H9 (cell line): ENCODE data around the gene NCS1. TPM values are rescaled to one million over a fixed set of nuclear protein-coding genes. Genes with fewer than 3 reads are reported as not detected.

Source experiments
- DNase-seq: peaks from one replicate; pipeline ENCODE4 v3.0.0-alpha.2; 2017
- H2AFZ ChIP-seq: one replicate; pipeline ENCODE4 v1.6.1; 2013; ENCODE audit warnings: mild to moderate bottlenecking, low read length, control low read depth, moderate library complexity
- H2AK5ac ChIP-seq: 2 replicates; pipeline ENCODE4 v1.6.1; 2013; ENCODE audit warnings: low read length, control low read depth, mixed read lengths; ENCODE audit not compliant: insufficient read length
- H2BK120ac ChIP-seq: one replicate; pipeline ENCODE4 v1.6.1; 2013; ENCODE audit warnings: low read depth, mild to moderate bottlenecking, low read length, control low read depth, inconsistent platforms; ENCODE audit not compliant: poor library complexity, severe bottlenecking
- H2BK12ac ChIP-seq: 2 replicates; pipeline ENCODE4 v1.6.1; 2013; ENCODE audit warnings: low read length, control low read depth, mixed read lengths, low read depth; ENCODE audit not compliant: insufficient read length
- H2BK15ac ChIP-seq: 2 replicates; pipeline ENCODE4 v1.6.1; 2013; ENCODE audit warnings: low read depth, low read length, control low read depth
- H2BK20ac ChIP-seq: one replicate; pipeline ENCODE4 v1.6.1; 2013; ENCODE audit warnings: low read depth, mild to moderate bottlenecking, low read length, control low read depth, inconsistent platforms; ENCODE audit not compliant: poor library complexity, severe bottlenecking
- H2BK5ac ChIP-seq: 2 replicates; pipeline ENCODE4 v1.6.1; 2013; ENCODE audit warnings: low read length, control low read depth, mixed read lengths; ENCODE audit not compliant: insufficient read length
- H3K14ac ChIP-seq: 2 replicates; pipeline ENCODE4 v1.6.1; 2013; ENCODE audit warnings: low read length, control low read depth; ENCODE audit not compliant: insufficient read depth
- H3K18ac ChIP-seq: 2 replicates; pipeline ENCODE4 v1.6.1; 2013; ENCODE audit warnings: low read depth, mild to moderate bottlenecking, mixed read lengths, low read length, control low read depth; ENCODE audit not compliant: insufficient read length
- H3K23ac ChIP-seq: 2 replicates; pipeline ENCODE4 v1.6.1; 2013; ENCODE audit warnings: low read length, control low read depth, mixed read lengths, low read depth; ENCODE audit not compliant: insufficient read length
- H3K23me2 ChIP-seq: 2 replicates; pipeline ENCODE4 v1.6.1; 2013; ENCODE audit warnings: low read depth, mild to moderate bottlenecking, mixed read lengths, low read length, control low read depth; ENCODE audit not compliant: insufficient read length, poor library complexity, severe bottlenecking
- H3K27ac ChIP-seq: 2 replicates; pipeline ENCODE4 v1.5.1; 2013; ENCODE audit warnings: low read length, control low read depth, mixed read lengths, low read depth; ENCODE audit not compliant: insufficient read length
- H3K27me3 ChIP-seq: 2 replicates; pipeline ENCODE4 v1.6.1; 2013; ENCODE audit warnings: low read length, control low read depth, inconsistent platforms; ENCODE audit not compliant: insufficient read depth
- H3K4ac ChIP-seq: 2 replicates; pipeline ENCODE4 v1.6.1; 2013; ENCODE audit warnings: low read depth, mild to moderate bottlenecking, control low read depth, inconsistent platforms, low read length, moderate library complexity
- H3K4me1 ChIP-seq: 2 replicates; pipeline ENCODE4 v1.6.1; 2013; ENCODE audit warnings: low read length, control low read depth, inconsistent platforms; ENCODE audit not compliant: insufficient read depth
- H3K4me2 ChIP-seq: 2 replicates; pipeline ENCODE4 v1.6.1; 2013; ENCODE audit warnings: low read length, control low read depth, mixed read lengths; ENCODE audit not compliant: insufficient read length, insufficient read depth
- H3K56ac ChIP-seq: 2 replicates; pipeline ENCODE4 v1.6.1; 2013; ENCODE audit warnings: low read depth, mild to moderate bottlenecking, mixed read lengths, low read length, control low read depth; ENCODE audit not compliant: insufficient read length
- H3K79me1 ChIP-seq: 2 replicates; pipeline ENCODE4 v1.6.1; 2013; ENCODE audit warnings: low read depth, mild to moderate bottlenecking, moderate library complexity, low read length, control low read depth, inconsistent platforms; ENCODE audit not compliant: insufficient read depth, poor library complexity, severe bottlenecking
- H3K79me2 ChIP-seq: 2 replicates; pipeline ENCODE4 v1.6.1; 2013; ENCODE audit warnings: low read length, control low read depth, inconsistent platforms; ENCODE audit not compliant: insufficient read depth
- H3K9ac ChIP-seq: 2 replicates; pipeline ENCODE4 v1.6.1; 2013; ENCODE audit warnings: low read length, control low read depth, mixed read lengths; ENCODE audit not compliant: insufficient read length; ENCODE audit errors: extremely low read depth
- H3K9me3 ChIP-seq: one replicate; pipeline ENCODE4 v1.6.1; 2013; ENCODE audit warnings: low read depth, low read length, inconsistent platforms; ENCODE audit not compliant: control insufficient read depth
- H3T11ph ChIP-seq: one replicate; pipeline ENCODE4 v1.6.1; 2013; ENCODE audit warnings: mild to moderate bottlenecking, low read length, control low read depth, inconsistent platforms
- H4K20me1 ChIP-seq: one replicate; pipeline ENCODE4 v1.6.1; 2013; ENCODE audit not compliant: control insufficient read depth, insufficient read length, insufficient read depth
- H4K5ac ChIP-seq: 2 replicates; pipeline ENCODE4 v1.6.1; 2013; ENCODE audit warnings: low read depth, mild to moderate bottlenecking, mixed read lengths, low read length, control low read depth; ENCODE audit not compliant: insufficient read length
- H4K8ac ChIP-seq: replicated peaks from 2 replicates; pipeline ENCODE4 v1.6.1; 2013; ENCODE audit warnings: low read length, control low read depth, mixed read lengths, low read depth; ENCODE audit not compliant: insufficient read length
- H4K91ac ChIP-seq: 2 replicates; pipeline ENCODE4 v1.6.1; 2013; ENCODE audit warnings: low read depth, mild to moderate bottlenecking, moderate library complexity, mixed read lengths, low read length, control low read depth; ENCODE audit not compliant: insufficient read length
- H3K27ac Mint-ChIP-seq, 3 experiments: 2 replicates in 2 of 3; 3 replicates in 1 of 3; pipeline ENCODE4 v1.8.0; 2020 to 2021; ENCODE audit warnings: mixed read lengths in 3 of 3, mild to moderate bottlenecking in 1 of 3, moderate library complexity in 1 of 3
- H3K27me3 Mint-ChIP-seq: 2 replicates; pipeline ENCODE4 v1.8.0; 2021; ENCODE audit warnings: low read depth, mild to moderate bottlenecking, moderate library complexity, mixed read lengths
- H3K36me3 Mint-ChIP-seq, 3 experiments: 2 replicates in 2 of 3; 3 replicates in 1 of 3; pipeline ENCODE4 v1.8.0; 2020 to 2021; ENCODE audit warnings: low read depth in 3 of 3, mixed read lengths in 3 of 3; ENCODE audit not compliant: insufficient read depth in 1 of 3
- H3K4me1 Mint-ChIP-seq, 2 experiments: 2 replicates each; pipeline ENCODE4 v1.8.0; 2020; ENCODE audit warnings: mixed read lengths in 2 of 2
- H3K4me3 Mint-ChIP-seq, 2 experiments: 2 replicates in 1 of 2; 3 replicates in 1 of 2; pipeline ENCODE4 v1.8.0; 2020 to 2021; ENCODE audit warnings: mild to moderate bottlenecking in 2 of 2, mixed read lengths in 2 of 2, moderate library complexity in 1 of 2
- H3K9me3 Mint-ChIP-seq, 2 experiments: 2 replicates in 1 of 2; 3 replicates in 1 of 2; pipeline ENCODE4 v1.8.0; 2020; ENCODE audit warnings: mild to moderate bottlenecking in 2 of 2, mixed read lengths in 2 of 2, moderate library complexity in 1 of 2
- whole genome bisulfite sequencing: extraction: QIAGEN DNeasy Blood & Tissue Kit; methylation state at CpG from one replicate; pipeline ENCODE4 v1.1.7; 2013; ENCODE audit warnings: missing lambda C conversion rate, low lambda C conversion rate, mixed read lengths; ENCODE audit not compliant: insufficient read length; ENCODE audit errors: extremely low coverage; 5-methylcytosine and 5-hydroxymethylcytosine counted together
- total RNA-seq: library from RNA; stranded (reverse); gene quantifications from 2 replicates; pipeline ENCODE4 v1.2.1, GENCODE V29; 2021
- TF ChIP-seq, protein P1 (sequence below): fragments of 200-600 bp; sonication (generic); conservative IDR thresholded peaks from 3 replicates; pipeline ENCODE4 v1.8.0; 2021; ENCODE audit warnings: antibody characterized with exemption, mild to moderate bottlenecking

Gene NCS1
- total RNA-seq, 1 experiment from 2014 or later: 38.1 TPM

DNA sequence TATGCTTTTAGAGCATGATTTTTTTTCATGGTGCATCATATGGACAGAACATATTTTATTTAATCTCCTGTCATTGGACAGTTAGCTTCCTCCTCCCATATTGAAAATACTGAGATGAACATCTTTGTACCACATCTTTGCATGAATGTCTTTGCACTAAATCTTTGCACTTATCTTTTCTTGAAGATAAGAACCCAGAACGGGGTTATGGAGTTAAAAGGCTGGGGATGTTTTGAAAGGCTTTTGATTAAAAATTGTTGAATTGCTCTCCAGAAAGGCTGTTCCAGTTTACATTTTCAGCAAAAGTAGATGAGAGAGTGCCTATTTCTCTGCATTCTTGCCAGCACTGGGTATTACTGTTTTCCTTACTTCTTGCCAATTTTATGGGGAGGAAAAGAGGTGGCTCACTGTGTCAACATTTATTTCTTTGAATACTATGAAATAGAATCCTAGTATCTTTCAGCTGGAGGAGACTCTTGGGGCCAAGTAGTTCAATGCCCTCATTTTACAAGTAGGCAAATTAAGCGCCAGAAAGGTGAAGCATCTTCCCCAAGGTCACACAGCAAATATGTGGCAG, 7.2 kb downstream of the NCS1 start:
- H3K27ac Mint-ChIP-seq: no peak overlapping the region
- Histone ChIP-seq H3K4ac (no peak overlapping the region), H4K91ac (no peak overlapping the region), H3K23me2 (no peaks in the 10 kb centered on the region), H2BK20ac (no peak overlapping the region), H3K9ac (no peak overlapping the region), H2AK5ac (no peak overlapping the region), H3K79me2 (no peaks in the 10 kb centered on the region; the same call in 1 of the 2 replicates), H3K23ac (no peak overlapping the region), H3T11ph (no peak overlapping the region), H4K5ac (no peak overlapping the region), H3K56ac (no peak overlapping the region), H2BK12ac (no peak overlapping the region), H3K18ac (no peak overlapping the region), H2AFZ (no peak overlapping the region), H4K20me1 (no peaks in the 10 kb centered on the region), H2BK5ac (no peak overlapping the region), H3K4me2 (no peak overlapping the region), H4K8ac (no peak overlapping the region), H3K27me3 (no peaks in the 10 kb centered on the region), H2BK15ac (no peak overlapping the region), H3K14ac (no peak overlapping the region), H3K79me1 (no peaks in the 10 kb centered on the region), H3K9me3 (no peaks in the 10 kb centered on the region), H3K27ac (no peak overlapping the region), H2BK120ac (no peak overlapping the region), H3K4me1 (no peaks in the 10 kb centered on the region; the same call in 1 of the 2 replicates)
- no peaks in the 10 kb centered on the region for H3K36me3 Mint-ChIP-seq
- no peaks in the 10 kb centered on the region for H3K9me3 Mint-ChIP-seq
- TF ChIP-seq, protein P1, sequence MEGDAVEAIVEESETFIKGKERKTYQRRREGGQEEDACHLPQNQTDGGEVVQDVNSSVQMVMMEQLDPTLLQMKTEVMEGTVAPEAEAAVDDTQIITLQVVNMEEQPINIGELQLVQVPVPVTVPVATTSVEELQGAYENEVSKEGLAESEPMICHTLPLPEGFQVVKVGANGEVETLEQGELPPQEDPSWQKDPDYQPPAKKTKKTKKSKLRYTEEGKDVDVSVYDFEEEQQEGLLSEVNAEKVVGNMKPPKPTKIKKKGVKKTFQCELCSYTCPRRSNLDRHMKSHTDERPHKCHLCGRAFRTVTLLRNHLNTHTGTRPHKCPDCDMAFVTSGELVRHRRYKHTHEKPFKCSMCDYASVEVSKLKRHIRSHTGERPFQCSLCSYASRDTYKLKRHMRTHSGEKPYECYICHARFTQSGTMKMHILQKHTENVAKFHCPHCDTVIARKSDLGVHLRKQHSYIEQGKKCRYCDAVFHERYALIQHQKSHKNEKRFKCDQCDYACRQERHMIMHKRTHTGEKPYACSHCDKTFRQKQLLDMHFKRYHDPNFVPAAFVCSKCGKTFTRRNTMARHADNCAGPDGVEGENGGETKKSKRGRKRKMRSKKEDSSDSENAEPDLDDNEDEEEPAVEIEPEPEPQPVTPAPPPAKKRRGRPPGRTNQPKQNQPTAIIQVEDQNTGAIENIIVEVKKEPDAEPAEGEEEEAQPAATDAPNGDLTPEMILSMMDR: no peak
- no peaks in the 10 kb centered on the region; the same call in 1 of the 2 replicates for H3K27me3 Mint-ChIP-seq
- DNase-seq: no peak
- WGBS: no CpG with 5 or more reads among the region's 2 CpGs
- no peak overlapping the region for H3K4me3 Mint-ChIP-seq
- H3K4me1 Mint-ChIP-seq: peaks cover 14 to 26% of the 10 kb centered on the region in 2 experiments
